Endothelial cell of umbilical vein (primary cell): ENCODE measurements around the gene RMP24.

Experiments
- EZH2 ChIP-seq: IDR thresholded peaks from 2 replicates; pipeline ENCODE4 v1.6.1; 2012; ENCODE audit warnings: borderline replicate concordance, low read depth, mild to moderate bottlenecking, moderate library complexity, low read length, inconsistent platforms; ENCODE audit not compliant: severe bottlenecking
- FOS ChIP-seq: IDR thresholded peaks from 2 replicates; pipeline ENCODE4 v1.6.1; 2011; ENCODE audit warnings: mild to moderate bottlenecking, low read length, moderate library complexity, borderline replicate concordance; ENCODE audit not compliant: insufficient read depth
- GATA2 ChIP-seq: IDR thresholded peaks from 2 replicates; pipeline ENCODE4 v1.7.0; 2011; ENCODE audit warnings: low read depth, mild to moderate bottlenecking, moderate library complexity, mixed read lengths, low read length; ENCODE audit not compliant: insufficient read length, insufficient read depth
- JUN ChIP-seq: IDR thresholded peaks from 2 replicates; pipeline ENCODE4 v1.6.1; 2011; ENCODE audit warnings: borderline replicate concordance, low read depth; ENCODE audit not compliant: insufficient read length, insufficient read depth
- POLR2A ChIP-seq: IDR thresholded peaks from 2 replicates; pipeline ENCODE4 v1.6.1; 2012; ENCODE audit warnings: low read depth, mild to moderate bottlenecking, control low read depth, low read length
- POLR2AphosphoS5 ChIP-seq: IDR thresholded peaks from 2 replicates; pipeline ENCODE4 v1.6.1; 2012; ENCODE audit warnings: low read depth, mild to moderate bottlenecking, control low read depth, low read length, moderate library complexity; ENCODE audit not compliant: insufficient read depth
- TF ChIP-seq, protein P1 (sequence below): IDR thresholded peaks from 2 replicates; pipeline ENCODE4 v1.6.1; 2011; ENCODE audit not compliant: insufficient read depth, insufficient read length
- TF ChIP-seq, protein P2 (sequence below), 2 donors: IDR thresholded peaks; 1 replicate in 1 of 2; 2 replicates in 1 of 2; pipeline ENCODE4 v1.5.1; 2011; ENCODE audit warnings: low read length in 2 of 2, mild to moderate bottlenecking in 2 of 2, moderate library complexity in 2 of 2, control low read depth in 1 of 2, inconsistent platforms in 1 of 2, low read depth in 1 of 2; ENCODE audit not compliant: insufficient read depth in 1 of 2; ENCODE audit errors: extremely low read depth in 1 of 2

DNA sequence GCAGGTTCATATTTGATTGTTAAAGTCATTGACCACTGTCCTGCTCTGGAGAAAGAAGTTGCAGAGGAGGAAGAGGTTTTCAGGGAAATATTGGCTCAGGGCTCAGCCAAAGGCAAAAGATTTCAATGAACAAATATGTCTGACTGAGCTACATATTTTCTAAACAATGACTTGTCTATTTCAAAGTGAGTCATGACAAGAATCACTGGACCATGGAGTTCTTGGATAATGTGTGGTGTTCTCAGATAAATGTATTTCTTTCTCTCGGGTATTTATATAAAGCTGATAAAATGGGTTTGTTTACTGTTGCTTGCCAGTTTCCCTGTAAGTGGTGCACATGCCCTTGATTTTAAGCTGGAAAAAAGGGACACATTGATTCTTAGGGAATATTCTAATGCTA lies 34.3 kb upstream of the RMP24 start:
- TF ChIP-seq, protein P1, sequence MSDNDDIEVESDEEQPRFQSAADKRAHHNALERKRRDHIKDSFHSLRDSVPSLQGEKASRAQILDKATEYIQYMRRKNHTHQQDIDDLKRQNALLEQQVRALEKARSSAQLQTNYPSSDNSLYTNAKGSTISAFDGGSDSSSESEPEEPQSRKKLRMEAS, result no peak
- TF ChIP-seq EZH2 (no peak), GATA2 (no peak), POLR2A (no peak), JUN (no peak), POLR2AphosphoS5 (no peak), FOS (no peak)
- TF ChIP-seq, protein P2, sequence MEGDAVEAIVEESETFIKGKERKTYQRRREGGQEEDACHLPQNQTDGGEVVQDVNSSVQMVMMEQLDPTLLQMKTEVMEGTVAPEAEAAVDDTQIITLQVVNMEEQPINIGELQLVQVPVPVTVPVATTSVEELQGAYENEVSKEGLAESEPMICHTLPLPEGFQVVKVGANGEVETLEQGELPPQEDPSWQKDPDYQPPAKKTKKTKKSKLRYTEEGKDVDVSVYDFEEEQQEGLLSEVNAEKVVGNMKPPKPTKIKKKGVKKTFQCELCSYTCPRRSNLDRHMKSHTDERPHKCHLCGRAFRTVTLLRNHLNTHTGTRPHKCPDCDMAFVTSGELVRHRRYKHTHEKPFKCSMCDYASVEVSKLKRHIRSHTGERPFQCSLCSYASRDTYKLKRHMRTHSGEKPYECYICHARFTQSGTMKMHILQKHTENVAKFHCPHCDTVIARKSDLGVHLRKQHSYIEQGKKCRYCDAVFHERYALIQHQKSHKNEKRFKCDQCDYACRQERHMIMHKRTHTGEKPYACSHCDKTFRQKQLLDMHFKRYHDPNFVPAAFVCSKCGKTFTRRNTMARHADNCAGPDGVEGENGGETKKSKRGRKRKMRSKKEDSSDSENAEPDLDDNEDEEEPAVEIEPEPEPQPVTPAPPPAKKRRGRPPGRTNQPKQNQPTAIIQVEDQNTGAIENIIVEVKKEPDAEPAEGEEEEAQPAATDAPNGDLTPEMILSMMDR (IDR thresholded peaks at IDR 0.05; ENCODE audit: extremely low read depth in 1 of 2, insufficient read depth in 1 of 2, low read depth in 1 of 2, low read length in 2 of 2), result no peak
